ENCODE data around the gene PARP16.
A peak's percentile ranks its signal among the peaks of the same experiment; 100 is the strongest.

The PARP16 gene

DNA sequence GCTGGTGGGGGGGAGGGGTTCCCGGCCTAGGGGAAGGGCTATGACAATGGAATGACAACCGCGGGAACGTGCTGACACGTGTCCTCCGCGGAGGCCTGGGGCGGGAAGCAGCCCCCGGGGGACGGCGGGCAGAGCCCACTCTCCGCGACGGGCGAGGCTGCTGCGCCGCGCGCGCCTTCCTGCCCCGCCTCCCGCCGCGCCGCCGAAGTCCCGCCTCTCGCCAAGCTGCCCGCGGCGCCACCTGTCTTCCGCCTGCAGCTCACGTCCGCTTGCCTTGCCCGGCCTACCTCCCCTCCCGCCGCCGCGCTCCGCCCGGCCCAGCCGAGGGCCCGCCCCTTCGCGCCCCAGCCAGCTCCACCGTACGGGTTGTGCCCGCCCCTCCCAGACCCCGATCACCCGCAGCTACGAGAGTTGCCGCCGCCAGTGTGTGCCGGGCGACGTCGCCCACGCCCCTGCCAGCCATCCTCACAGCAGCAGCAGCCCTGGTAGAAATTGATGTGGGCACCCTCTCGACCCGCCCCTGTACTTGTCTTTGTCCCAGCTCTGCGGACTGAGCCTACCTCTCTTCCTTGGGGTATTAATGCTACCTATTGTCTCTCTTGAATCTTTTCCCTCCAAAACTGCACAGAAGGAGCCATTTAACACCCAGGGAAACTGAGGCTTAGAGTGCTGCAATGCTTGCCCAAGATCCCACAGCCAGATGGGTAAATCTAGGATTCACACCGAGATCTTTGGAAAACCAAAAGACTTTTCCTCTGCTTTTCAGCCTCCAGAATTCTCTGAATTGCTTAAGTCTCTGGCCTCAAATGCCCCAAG, at the start of gene PARP16:
PARP16 (minus strand) TSS at position 180 of the 816 bp plus-strand sequence. CDS start 457 bp downstream, outside the sequence.
- DNase-seq = peak; percentile 80

DNA sequence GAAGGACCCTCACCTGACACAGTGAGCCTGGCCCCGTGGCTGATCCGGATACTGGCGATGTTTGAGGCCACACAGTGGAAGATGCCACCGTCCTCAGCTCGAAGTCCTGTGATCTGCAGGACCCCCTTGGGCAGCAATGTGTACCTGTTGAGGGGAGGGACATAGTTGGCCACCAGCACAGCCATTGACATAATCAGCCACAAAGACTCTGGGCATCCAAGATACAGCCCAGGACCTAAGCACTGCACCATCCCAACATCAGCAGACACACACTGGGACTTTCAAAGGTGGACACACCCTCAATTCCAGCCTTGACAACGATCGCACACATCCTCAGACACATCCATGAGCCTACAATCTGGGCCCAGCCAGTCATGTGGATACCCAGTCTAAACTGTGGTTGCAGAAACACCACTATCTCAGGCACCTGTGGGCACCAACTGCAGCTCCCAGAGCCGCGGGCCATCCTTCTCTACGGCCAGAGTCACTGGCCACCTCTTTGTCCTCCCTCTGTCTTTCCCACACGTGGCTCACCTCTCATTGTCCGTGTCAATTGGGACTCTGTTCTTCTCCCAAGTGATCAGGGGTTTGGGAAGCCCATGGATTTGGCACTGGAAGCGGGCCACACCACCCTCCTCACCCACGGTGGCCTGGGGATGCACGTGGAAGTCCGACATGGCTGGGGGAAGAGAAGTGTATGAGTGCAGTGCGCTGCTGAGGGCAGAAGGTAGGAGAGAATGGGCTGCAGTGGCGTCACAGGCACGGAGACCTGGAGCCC, 48.8 kb upstream of the PARP16 start:
- DNase-seq = no peak

GRCh38 chr15:65334586-65335231, 48.0 kb upstream of the PARP16 start:
- DNase-seq = no peak

DNA sequence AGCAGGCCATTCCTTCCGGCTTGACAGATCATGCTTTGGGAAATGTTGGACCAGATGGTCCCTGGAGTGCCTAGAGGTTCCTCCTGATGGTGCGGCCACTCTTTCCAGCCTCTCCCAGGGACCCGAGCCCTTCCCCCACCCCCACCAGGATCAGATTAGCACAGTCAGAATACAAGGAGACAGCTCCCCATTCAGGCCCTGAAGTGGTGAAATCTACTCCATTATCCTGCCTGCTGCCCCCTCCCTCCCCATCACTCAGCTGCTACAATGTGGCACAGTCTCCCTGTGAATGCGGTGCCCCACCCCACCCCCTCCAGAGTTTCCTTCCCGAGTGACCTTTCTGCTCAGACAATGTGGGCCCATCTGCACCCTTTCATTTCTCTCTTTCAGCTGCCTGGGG, 47.2 kb upstream of the PARP16 start:
- DNase-seq = no peak

- no peak for DNase-seq
These were observed 46.6 kb upstream of the PARP16 start for GRCh38 chr15:65333148-65333820.

GRCh38 chr15:65332391-65333147, 45.9 kb upstream of the PARP16 start:
- no peak for DNase-seq

GRCh38 chr15:65331811-65332210, 45.1 kb upstream of the PARP16 start:
- no peak for DNase-seq

DNA sequence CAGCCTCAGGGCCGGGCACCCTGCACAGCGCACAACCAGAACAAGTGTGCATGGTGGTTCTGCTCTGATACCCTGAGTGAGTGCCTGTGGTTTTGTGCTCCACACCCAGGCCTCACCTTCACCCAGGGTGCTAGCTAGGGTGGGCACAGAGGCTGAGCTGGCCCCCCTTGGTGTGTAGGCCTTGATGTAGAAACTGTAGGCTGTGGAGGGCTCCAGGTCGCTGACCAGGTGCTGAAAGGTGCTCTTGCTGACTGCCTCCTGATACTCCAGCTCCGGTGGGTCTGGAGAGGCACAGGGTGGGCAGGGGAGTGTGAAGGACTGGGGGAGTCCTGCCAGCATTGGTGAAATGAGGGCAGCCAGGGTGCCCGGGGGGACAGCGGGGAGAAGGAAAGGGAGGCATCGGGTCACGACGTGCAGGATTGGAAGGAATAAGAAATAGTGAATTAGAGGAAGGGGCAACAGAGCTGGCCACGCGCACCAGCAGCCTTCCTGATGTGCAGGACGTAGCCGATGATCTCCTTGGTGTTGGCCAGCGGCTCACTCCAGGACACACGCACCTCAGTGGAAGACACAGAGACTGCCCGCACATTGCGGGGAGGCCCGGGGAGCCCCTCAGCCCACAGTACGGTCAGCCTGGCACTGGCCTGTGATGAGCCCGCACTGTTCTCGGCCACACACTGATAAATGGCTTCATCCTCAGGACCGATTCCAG, 44.4 kb upstream of the PARP16 start:
- DNase-seq = no peak

DNA sequence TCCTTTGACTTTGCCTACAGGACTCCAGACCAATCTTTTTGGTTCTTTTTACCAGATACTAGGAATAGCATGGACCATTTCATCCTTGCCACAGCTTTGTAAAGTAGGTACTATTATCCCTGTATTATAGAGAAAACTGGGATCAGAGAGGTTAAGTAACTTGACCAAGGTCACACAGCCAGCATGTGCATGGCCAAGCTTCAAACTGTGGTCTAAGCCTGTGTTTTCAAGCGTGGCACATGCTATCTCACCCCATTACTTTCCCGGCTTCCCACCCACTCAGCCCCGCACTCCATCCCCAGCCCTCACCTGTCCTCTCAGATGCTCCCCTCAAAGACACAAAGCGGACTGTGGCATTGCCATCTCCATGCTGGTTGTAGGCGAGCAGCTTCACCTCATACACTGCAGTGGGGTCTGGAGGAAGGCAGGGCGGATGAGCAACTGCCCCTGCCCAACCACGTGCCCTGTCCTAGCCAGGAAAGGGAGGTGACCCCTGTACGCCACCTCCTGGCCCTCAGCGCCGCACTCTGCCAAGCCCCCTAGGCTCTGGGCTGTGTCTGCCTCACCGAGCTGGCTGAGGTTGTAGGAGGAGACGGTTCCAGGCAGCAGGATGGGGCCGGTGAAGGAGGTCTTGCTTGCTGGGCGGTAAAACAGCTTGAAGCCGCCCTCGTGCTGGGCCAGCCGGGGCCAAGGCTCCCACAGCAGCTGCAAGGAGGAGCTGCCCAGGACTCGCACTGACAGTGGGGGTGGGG, 43.5 kb upstream of the PARP16 start:
- DNase-seq = no peak

DNA sequence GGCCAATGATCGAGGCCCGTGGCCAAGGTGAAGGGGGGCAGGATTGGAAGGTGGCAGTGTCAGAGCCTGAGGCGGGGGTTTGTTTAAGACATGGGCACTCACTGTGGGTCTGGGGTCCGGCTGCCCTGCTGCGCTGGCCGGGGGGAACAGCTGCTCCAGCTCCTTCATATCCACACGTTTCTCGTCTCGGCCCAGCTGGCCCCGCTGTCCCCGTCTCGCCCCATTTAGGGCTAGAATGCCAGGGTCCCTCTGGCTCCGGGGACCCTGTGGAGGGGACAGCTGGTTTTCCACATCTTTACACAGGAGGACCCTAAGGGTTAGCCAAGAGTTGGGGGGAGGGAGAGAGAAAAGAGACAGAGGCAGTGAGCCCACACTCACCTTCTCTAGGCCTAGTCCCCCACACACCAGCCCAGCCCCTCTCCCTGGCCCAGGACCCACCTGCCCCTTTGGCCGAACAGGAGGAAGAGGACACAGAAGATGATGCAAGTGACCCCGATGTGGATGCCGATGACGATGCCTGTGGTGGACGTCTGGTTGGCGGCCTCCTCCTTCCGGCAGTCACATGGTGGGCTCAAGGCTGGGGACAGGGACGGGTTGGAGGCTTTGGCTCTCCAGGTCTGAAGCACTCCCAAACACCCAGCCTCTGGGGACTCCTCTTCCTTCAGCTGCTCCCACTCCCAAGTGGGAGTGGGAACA, 42.8 kb upstream of the PARP16 start:
- DNase-seq = no peak

- DNase-seq = no peak
These were observed 42.0 kb upstream of the PARP16 start for GRCh38 chr15:65328506-65329287.

GRCh38 chr15:65327651-65328393, 41.1 kb upstream of the PARP16 start:
- no peak for DNase-seq

GRCh38 chr15:65326818-65327217, 40.1 kb upstream of the PARP16 start:
- no peak for DNase-seq

DNA sequence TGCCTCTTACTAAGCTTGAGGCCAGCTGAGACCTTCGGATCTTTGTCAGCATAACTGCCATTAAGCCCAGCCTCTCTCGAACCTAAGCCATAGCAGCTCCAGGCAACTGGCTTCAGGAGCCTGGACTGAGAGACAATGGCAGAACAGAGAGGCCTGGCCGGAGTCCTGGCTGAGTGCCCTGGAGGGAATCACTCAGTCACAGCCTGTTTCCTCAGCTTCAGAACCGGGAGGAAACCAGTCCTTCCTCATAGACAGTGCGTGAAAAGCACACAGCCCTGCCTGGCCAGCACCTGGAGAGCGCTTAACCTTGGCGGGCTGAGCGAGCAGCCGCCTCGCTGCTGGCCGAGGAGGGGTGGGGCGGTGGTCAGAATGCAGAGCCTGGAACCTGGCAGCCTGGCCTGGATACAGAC, 39.4 kb upstream of the PARP16 start:
- peak; percentile 35 for DNase-seq

DNA sequence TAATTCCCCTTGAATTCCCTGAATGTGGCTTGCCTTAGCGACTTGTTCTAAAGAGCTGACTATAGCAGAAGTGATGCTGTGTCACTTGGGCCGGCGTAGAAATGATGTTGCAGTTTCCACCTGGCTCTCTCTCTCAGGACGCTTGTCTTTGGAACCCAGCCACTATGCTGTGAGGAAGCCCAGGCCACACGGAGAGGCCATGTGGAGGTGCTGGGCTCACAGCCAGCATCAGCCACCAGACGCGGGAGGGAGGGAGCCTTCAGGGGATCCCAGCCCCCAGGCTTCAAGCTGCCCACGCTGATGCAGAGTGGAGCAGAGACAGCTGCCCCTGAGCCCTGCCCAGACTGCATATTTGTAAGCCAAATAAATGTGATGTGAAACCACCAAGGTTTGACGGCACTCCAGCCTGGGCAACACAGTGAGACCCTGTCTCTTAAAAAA, 36.4 kb upstream of the PARP16 start:
- DNase-seq = peak; percentile 85

GRCh38 chr15:65318870-65319356, 32.2 kb upstream of the PARP16 start:
- peak; percentile 52 for DNase-seq

DNA sequence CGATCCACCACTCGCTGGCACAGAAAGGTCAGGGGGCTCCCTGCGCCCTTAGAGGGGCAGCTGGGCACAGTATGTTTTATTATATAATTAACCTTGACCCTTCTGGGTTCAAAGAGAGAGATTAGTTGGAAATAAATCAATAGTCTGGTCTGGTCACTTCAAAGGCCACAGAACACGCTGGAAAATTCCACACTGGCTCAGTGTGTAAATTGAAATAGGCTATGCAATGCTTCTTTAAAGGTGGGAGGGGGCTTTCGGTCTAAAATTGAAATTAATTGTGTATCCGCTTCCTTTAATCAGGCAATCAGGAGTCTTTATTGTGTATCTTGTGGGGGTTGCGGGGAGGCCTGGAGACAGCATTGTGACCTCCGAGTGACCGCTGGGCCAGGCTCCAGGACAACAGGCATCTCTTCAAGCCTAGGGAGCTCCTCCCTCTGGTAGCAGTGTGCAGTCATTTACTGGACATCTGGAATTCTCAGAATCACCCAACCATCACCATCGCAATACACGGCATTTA, 25.8 kb upstream of the PARP16 start:
- peak; percentile 30 for DNase-seq

- no peak for DNase-seq
These were observed 25.1 kb upstream of the PARP16 start for GRCh38 chr15:65311760-65312159.
